Psoas muscle (tissue), 8 donors: ENCODE measurements around the gene CPT1B. TPM values are rescaled to one million over a fixed set of nuclear protein-coding genes. Genes with fewer than 3 reads are reported as not detected.

Experiments used
- ATAC-seq, 4 donors: fragments of 200-7000 bp; cut with Tn5 transposase; one replicate each; pipeline ENCODE4 v1.9.1; 2020; ENCODE audit warnings: moderate library complexity in 3 of 4, mild to moderate bottlenecking in 2 of 4
- DNase-seq, 2 donors: peaks; one replicate each; pipeline ENCODE4 v3.0.0-alpha.2; 2020
- H3K27ac ChIP-seq: fragments of 200-600 bp; one replicate; pipeline ENCODE4 v1.8.0; 2022
- H3K27me3 ChIP-seq, 3 donors: fragments of 200-600 bp in 1 of 3; one replicate each; pipeline versions ENCODE4 v1.6.1 to v1.8.0; 2013 to 2022; ENCODE audit warnings: low read length in 2 of 3, mild to moderate bottlenecking in 2 of 3, moderate library complexity in 1 of 3; ENCODE audit not compliant: insufficient read depth in 3 of 3
- H3K36me3 ChIP-seq, 2 donors: fragments of 200-600 bp in 1 of 2; one replicate each; pipeline versions ENCODE4 v1.6.1 to v1.8.0; 2013 to 2022; ENCODE audit warnings: low read depth in 1 of 2, mild to moderate bottlenecking in 1 of 2, moderate library complexity in 1 of 2; ENCODE audit not compliant: insufficient read depth in 1 of 2
- H3K4me1 ChIP-seq: fragments of 200-600 bp; one replicate; pipeline ENCODE4 v1.8.0; 2022
- H3K4me3 ChIP-seq: fragments of 200-600 bp; one replicate; pipeline ENCODE4 v1.8.0; 2022; ENCODE audit warnings: mild to moderate bottlenecking
- H3K9me3 ChIP-seq: fragments of 200-600 bp; one replicate; pipeline ENCODE4 v1.8.0; 2022
- CTCF ChIP-seq: fragments of 200-600 bp; IDR thresholded peaks from one replicate; pipeline ENCODE4 v1.8.0; 2022; ENCODE audit warnings: antibody characterized with exemption
- WGBS, 3 donors: extraction: QIAGEN DNeasy Blood & Tissue Kit; methylation state at CpG; one replicate each; pipeline versions ENCODE4 v1.1.6 to v1.1.7; 2013; 5-methylcytosine and 5-hydroxymethylcytosine counted together
- intact Hi-C, 2 donors: fragments of 100-400 bp; cut with DNase I; formaldehyde crosslinking; loops; one replicate each; pipeline versions ENCODE4 v1.11.0 to v1.14.2; 2022
- polyA plus RNA-seq, 3 donors: library from polyadenylated mRNA; stranded (reverse); fragments of 200-250 nt; gene quantifications; one replicate each; pipeline ENCODE4 v1.2.3, GENCODE V29; 2013
- total RNA-seq, 4 donors: library from RNA; stranded (reverse); fragmentation: NEBNext Ultra II Directional in 2 of 4; extraction: Animal tissue kit (Norgen Biotek cat#: 25700) in 2 of 4; gene quantifications; one replicate each; pipeline versions ENCODE4 v1.2.1 to v1.2.4, GENCODE V29; 2021 to 2023
- donor health status: healthy with polysubstance abuse.
- donor health status: DM: no; HTN: no; CAD: no; lungs with moderate emphysema.
- donor health status: Bipolar disorder and iron deficiency.
- donor health status: healthy.
- donor health status: DM: yes; HTN: yes; CAD: no.
- donor health status: DM: no; HTN: no; CAD: no.
- donor health status: DM: no; HTN: no; CAD: no.
- donor health status: DM: yes; HTN: yes; CAD: no.

CPT1B gene
- total and polyA plus RNA-seq, 7 donors: 57.4 to 144 (median 87.6) TPM

- WGBS, 3 donors: 87 to 92% (median 88%) methylated on average over 11 of the region's 11 CpGs
- Histone ChIP-seq H3K27me3 (peaks cover 0 to 46% (median 25%) of the 10 kb centered on the region in 3 donors), H3K4me3 (no peak overlapping the region), H3K4me1 (no peaks in the 10 kb centered on the region), H3K36me3 (no peaks in the 10 kb centered on the region), H3K27ac (no peak overlapping the region), H3K9me3 (no peaks in the 10 kb centered on the region)
- no peak for ATAC-seq
- TF ChIP-seq CTCF: no peak
- DNase-seq: peak in 1 of 2 donors; percentile 11
- intact Hi-C loops: no loop called here
Measured at GRCh38 chr22:50551160-50551752, 27.0 kb downstream of the CPT1B start.

- intact Hi-C loops: no loop called here
- ATAC-seq (no peak), DNase-seq (peak in 1 of 2 donors; percentile 30)
- no peak overlapping the region for H3K4me3 ChIP-seq
- H3K9me3 ChIP-seq: no peaks in the 10 kb centered on the region
- 87 to 92% (median 88%) methylated on average over 7 to 8 of the region's 8 CpGs for WGBS, 3 donors
- no peaks in the 10 kb centered on the region for H3K36me3 ChIP-seq
- H3K27me3 ChIP-seq: peaks cover 0 to 55% (median 32%) of the 10 kb centered on the region in 3 donors
- no peaks in the 10 kb centered on the region for H3K4me1 ChIP-seq
- TF ChIP-seq CTCF: no peak
- no peak overlapping the region for H3K27ac ChIP-seq
Measured at GRCh38 chr22:50550395-50550794, 27.8 kb downstream of the CPT1B start.

GRCh38 chr22:50548921-50549790, 29.1 kb downstream of the CPT1B start:
- no peak for ATAC-seq
- Histone ChIP-seq H3K4me3 (peak overlapping the region; percentile 30), H3K27me3 (peaks cover 0 to 66% (median 32%) of the 10 kb centered on the region in 3 donors), H3K4me1 (no peaks in the 10 kb centered on the region), H3K36me3 (no peaks in the 10 kb centered on the region), H3K27ac (no peak overlapping the region), H3K9me3 (no peaks in the 10 kb centered on the region)
- DNase-seq: peak in 1 of 2 donors; percentile 47
- 57 to 73% (median 65%) methylated on average over 46 to 68 of the region's 68 CpGs for WGBS, 3 donors
- no peak for TF ChIP-seq CTCF
- intact Hi-C loops: no loop called here

- ATAC-seq: peak; percentile 11 to 49 (median 29)
- Histone ChIP-seq H3K4me3 (peak overlapping the region; percentile 30), H3K9me3 (no peaks in the 10 kb centered on the region), H3K36me3 (no peaks in the 10 kb centered on the region), H3K27me3 (peaks cover 0 to 67% (median 32%) of the 10 kb centered on the region in 3 donors), H3K4me1 (no peaks in the 10 kb centered on the region), H3K27ac (no peak overlapping the region)
- no peak for TF ChIP-seq CTCF
- WGBS, 3 donors: 5 to 11% (median 7%) methylated on average over 29 to 56 of the region's 56 CpGs
- intact Hi-C loops: no loop called here
- peak in 1 of 2 donors; percentile 59 for DNase-seq
Measured at GRCh38 chr22:50548040-50548920, 29.9 kb downstream of the CPT1B start.
